GM19467 (cell line): ENCODE measurements around the gene ETDA.
"Not testable (repeated sequence)": the region's sequence is repeated elsewhere in the genome, so short reads cannot be mapped to it uniquely, and the experiment has no call there.

Experiments used
- ATAC-seq: cut with Tn5 transposase; IDR thresholded peaks from one replicate; pipeline ENCODE4 v1.9.1; 2021; ENCODE audit warnings: mild to moderate bottlenecking, moderate library complexity; ENCODE audit not compliant: unreplicated experiment

Gene ETDA

DNA sequence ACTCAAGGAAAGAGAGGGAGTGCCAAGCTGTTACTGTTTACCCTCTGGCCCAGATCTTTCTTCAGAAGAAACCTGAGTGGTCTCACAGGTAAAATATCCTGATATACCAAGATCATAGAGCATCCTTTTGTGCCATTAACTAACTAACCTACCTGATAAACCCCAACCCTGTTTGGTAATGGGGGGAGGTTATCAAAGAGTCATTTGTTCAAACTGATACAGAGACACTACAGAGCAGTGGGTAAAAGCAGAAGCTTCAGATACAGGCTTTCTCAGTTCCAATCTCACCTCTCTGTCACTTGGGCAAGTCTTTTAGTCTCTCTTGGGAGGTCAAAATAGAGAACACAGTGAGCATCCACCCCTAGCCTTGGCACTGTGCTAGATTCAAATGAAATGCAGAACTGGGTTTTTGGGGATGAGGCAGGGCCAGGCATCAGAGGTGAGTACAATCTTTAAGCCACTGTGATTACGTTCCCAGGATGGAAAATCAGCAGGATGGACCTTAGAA lies at the start of gene ETDA:
Gene ETDA, plus strand, starts transcription at position 51 of the 508 bp plus-strand sequence. CDS start 1,216 bp downstream, outside the sequence.
- ATAC-seq, result not testable (repeated sequence)

- not testable (repeated sequence) for ATAC-seq
These were observed 45.4 kb upstream of the ETDA start for GRCh38 chrX:135206427-135206826.

- ATAC-seq, result no peak
These were observed 38.5 kb upstream of the ETDA start for GRCh38 chrX:135213200-135213844.

DNA sequence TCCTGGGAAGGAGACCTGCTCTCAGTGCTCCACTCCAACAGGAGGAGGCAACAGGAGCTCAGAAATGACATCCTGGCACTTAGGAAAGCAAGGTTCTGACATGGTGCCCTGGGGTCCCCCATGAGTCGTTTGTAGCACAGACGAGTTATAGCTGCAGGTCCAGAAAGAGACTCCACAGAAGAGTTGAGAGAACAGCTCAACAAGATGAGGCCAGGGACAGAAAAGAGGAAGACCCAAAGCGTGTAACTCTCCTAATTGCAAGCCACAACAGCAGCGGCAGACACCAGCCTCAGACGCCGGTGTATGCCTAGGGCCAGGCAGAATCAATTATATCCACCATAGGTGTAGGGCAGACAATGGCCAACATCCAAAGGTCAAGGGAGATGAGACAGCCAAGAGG lies 5.9 kb upstream of the ETDA start:
- not testable (repeated sequence) for ATAC-seq

DNA sequence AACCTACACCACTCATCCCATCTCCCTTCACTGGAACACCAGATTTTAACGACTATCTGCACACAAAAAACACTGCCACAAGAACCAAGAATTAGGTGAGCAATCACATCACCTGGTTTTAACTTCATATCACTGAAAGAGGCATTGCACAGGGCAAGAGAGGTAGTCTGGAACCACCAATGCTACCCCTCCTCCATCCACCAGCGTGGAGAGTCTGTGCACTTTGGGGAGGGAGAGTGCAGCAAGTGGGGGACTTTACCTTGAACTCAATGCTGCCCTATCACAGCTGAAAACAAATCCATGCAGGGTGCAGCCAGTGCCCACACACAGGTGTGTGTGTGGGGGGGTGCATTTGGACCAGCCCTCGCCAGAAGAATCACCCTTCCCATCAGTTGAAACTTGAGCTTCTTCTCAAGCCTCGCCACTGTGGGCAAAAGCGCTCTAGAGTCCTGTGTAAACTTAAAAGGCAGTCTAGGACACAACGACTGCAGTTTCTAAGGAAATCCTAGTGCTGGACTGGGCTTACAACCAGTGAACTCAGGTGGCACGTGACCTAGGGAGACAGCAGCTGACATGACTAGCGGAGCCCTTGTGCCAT lies 4.3 kb downstream of the ETDA start:
- not testable (repeated sequence) for ATAC-seq

GRCh38 chrX:135256923-135257322 lies 5.1 kb downstream of the ETDA start:
- ATAC-seq, result no peak

- no peak for ATAC-seq
These were observed 5.6 kb downstream of the ETDA start for GRCh38 chrX:135257469-135257868.

DNA sequence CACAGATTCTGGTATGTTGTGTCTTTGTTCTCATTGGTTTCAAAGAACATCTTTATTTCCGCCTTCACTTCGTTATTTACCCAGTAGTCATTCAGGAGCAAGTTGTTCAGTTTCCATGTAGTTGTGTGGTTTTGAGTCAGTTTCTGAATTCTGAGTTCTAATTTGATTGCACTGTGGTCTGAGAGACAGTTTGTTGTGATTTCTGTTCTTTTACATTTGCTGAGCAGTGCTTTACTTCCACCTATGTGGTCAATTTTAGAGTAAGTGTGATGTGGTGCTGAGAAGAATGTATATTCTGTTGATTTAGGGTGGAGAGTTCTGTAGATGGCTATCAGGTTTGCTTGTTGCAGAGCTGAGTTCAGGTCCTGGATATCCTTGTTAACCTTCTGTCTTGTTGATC lies 9.1 kb downstream of the ETDA start:
- ATAC-seq, result not testable (repeated sequence)

DNA sequence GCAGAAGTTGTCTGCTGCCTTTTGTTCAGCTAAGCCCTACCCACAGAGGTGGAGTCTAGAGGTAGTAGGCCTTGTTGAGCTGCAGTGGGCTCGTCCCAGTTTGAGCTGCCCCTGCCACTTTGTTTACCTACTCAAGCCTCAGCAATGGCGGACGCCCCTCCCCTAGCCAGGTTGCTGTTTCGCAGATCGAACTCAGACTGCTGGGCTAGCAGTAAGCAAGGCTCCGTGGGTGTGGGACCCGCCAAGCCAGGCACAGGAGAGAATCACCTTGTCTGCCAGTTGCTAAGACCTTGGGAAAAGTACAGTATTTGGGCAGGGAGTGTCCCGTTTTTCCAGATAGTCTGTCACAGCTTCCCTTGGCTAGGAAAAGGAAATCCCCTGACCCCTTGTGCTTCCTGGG lies 11.5 kb downstream of the ETDA start:
- not testable (repeated sequence) for ATAC-seq

DNA sequence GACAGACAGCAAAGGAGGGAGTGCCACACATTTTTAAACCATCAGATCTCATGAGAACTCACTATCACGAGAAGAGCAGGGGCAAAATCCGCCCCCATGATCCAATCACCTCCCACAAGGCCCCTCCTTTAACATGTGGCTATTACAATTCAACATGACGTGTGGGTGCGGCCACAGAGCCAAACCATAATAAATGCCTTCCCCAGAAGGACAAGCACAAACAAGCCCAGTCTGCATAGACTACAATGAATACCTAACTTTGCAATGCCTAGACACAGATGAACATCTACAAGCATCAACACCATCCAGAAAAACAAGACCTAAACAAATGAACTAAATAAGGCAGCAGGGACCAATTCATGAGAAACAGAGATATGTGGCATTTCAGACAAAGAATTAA lies 12.3 kb downstream of the ETDA start:
- ATAC-seq, result no peak

DNA sequence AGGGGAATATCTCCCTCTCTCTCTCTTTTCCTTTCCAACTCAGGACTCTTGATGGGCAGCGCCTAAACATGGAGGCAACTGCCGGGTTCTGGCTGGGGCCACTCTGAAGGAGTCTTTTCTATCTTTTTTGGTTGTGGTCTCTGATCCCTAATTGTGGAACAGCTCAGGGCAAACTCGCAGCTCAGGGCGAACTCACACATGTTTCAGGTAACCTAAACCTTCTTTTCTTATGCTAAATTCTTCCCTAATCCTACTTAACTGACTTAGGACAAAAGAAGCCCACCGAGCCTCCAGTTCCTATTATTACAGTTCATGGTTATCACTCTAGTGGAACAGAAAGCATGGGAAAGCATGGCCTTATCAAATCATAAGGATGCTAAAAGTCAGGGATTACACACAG lies 21.3 kb downstream of the ETDA start:
- ATAC-seq, result no peak

- no peak for ATAC-seq
These were observed 24.1 kb downstream of the ETDA start for GRCh38 chrX:135275973-135276372.

DNA sequence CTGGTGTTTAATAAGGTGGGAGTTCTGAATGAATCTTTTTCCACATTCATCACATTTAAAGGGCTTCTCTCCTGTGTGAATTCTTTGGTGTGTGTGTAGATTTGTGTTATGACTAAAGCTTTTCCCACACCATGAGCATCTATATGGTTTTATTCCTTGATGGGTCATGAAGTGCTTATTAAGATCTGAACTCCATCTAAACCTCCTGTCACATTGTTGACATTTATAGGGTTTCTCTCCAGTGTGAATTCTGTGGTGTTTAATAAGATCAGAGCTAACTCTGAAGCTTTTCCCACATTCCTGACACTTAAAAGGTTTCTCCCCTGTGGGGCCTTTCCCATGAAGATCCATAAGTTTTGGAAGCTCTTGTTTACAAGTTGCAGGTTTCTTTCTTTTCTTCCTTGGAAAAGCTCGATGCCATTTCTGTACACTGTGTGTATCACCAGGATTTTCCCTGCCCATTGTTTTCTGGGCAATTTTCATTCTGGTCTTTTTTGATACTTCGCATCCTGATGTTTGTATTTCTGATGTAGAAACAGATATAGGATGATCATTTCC lies 35.5 kb downstream of the ETDA start:
- no peak for ATAC-seq

- ATAC-seq, result peak; percentile 94
These were observed 43.5 kb downstream of the ETDA start for GRCh38 chrX:135295238-135295943.

DNA sequence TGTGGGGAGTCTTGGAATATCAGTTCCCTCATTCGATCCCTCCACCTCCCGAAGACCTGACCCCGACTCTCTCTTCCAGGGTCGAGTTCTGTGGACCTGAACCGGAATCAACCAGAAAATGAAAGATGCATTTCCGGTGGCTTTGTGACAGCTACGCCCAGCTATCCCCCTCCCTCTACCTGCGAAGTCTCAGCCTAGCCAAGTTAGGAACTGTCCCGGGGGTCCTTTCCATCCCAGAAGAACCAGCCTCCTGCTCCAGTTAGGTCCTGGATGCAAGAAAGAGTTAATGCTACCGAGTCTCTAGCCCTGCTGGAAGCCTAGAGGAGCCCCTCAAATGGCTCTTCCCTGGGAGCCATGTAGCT lies 44.1 kb downstream of the ETDA start:
- ATAC-seq, result peak; percentile 33

GRCh38 chrX:135302269-135302873 lies 50.5 kb downstream of the ETDA start:
- ATAC-seq, result no peak
